Heart left ventricle (tissue), 13 donors: ENCODE measurements around the gene GLB1L2.

Source experiments
- POLR2A ChIP-seq, 2 donors: fragments of 450-650 bp; IDR thresholded peaks; one replicate each; pipeline ENCODE4 v1.6.1; 2017; ENCODE audit warnings: antibody characterized with exemption in 2 of 2, mild to moderate bottlenecking in 2 of 2, moderate library complexity in 2 of 2
- TF ChIP-seq, protein P1 (sequence below), 12 donors: fragments of 200-600 bp; sonication (generic) in 4 of 12; IDR thresholded peaks; one replicate each; pipeline versions ENCODE4 v1.5.0 to v1.8.0; 2018 to 2022; ENCODE audit warnings: antibody characterized with exemption in 12 of 12, mild to moderate bottlenecking in 5 of 12
- donor health status: ischemic (EF 13 %, LVEDD 7.1; RV severe dilation, severe dysfunction).
- donor health status: DM: no; HTN: yes; CAD: no.
- donor health status: DM: no; HTN: no; CAD: no.
- donor health status: ischemic (EF 25% LVEDD 6.9; RV normal size, moderate dysfunction).
- donor health status: ischemic (EF 25% LVEDD 5.7; RV mildly dilated, moderate dysfunction).
- donor health status: ischemic (EF 35%, LVEDD 5.7; RV mildly dilated, moderate dysfunction).
- donor health status: nonischemic (EF 11% LVEDD 7.7; RV severe dilation, severe dysfunction).
- donor health status: DM: yes; HTN: yes; CAD: no.
- donor health status: PGD.
- donor health status: ischemic (EF 29% LVEDD 5.4; RV normal size, mild dysfunction).
- donor health status: nonischemic (EF 23%, LVEDD 6.1; RV moderate dilation, normal function).

DNA sequence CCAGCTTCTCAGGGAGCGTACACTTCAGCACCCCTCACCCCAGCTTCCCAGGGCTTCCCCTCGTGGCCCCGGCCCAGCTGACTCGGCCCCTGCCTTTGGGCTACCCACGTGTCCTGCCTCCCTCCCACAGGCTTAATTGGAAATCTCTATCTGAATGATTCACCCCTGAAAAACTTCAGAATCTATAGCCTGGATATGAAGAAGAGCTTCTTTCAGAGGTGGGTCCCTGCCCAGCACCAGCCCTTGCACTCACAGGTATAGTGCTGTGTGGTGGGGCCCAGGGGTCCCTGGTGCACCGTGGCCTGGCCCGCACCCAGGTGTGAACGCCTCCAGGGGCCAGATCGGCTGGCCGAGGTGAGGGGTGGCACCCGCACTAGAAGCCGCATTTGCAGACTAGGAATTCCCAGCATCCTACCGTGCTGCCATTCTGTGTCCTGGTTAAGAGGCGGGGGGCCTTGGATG, 41.8 kb downstream of the GLB1L2 start:
- TF ChIP-seq, protein P1, sequence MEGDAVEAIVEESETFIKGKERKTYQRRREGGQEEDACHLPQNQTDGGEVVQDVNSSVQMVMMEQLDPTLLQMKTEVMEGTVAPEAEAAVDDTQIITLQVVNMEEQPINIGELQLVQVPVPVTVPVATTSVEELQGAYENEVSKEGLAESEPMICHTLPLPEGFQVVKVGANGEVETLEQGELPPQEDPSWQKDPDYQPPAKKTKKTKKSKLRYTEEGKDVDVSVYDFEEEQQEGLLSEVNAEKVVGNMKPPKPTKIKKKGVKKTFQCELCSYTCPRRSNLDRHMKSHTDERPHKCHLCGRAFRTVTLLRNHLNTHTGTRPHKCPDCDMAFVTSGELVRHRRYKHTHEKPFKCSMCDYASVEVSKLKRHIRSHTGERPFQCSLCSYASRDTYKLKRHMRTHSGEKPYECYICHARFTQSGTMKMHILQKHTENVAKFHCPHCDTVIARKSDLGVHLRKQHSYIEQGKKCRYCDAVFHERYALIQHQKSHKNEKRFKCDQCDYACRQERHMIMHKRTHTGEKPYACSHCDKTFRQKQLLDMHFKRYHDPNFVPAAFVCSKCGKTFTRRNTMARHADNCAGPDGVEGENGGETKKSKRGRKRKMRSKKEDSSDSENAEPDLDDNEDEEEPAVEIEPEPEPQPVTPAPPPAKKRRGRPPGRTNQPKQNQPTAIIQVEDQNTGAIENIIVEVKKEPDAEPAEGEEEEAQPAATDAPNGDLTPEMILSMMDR (IDR thresholded peaks at IDR 0.05): no peak
- no peak for TF ChIP-seq POLR2A (IDR thresholded peaks at IDR 0.05)
